Endodermal cell (in vitro differentiated cells): ENCODE data around the gene TMEM204. TPM values are rescaled to one million over a fixed set of nuclear protein-coding genes. Genes with fewer than 3 reads are reported as not detected.

Experiments
- DNase-seq: peaks from one replicate; pipeline ENCODE4 v3.0.0-alpha.2; 2017
- H3K27ac ChIP-seq: 2 replicates; pipeline ENCODE4 v1.5.1; 2013; ENCODE audit warnings: mild to moderate bottlenecking, low read depth, low read length, moderate library complexity
- H3K27me3 ChIP-seq: 2 replicates; pipeline ENCODE4 v1.6.1; 2013; ENCODE audit warnings: mild to moderate bottlenecking, low read length, moderate library complexity; ENCODE audit not compliant: insufficient read depth, control insufficient read depth, poor library complexity, severe bottlenecking
- H3K36me3 ChIP-seq: 2 replicates; pipeline ENCODE4 v1.7.0; 2013; ENCODE audit warnings: mild to moderate bottlenecking, low read length, moderate library complexity; ENCODE audit not compliant: control insufficient read depth, insufficient read depth
- H3K4me1 ChIP-seq: one replicate; pipeline ENCODE4 v1.7.0; 2013; ENCODE audit warnings: low read length; ENCODE audit not compliant: control insufficient read depth, insufficient read depth
- H3K4me3 ChIP-seq: 2 replicates; pipeline ENCODE4 v1.5.1; 2013; ENCODE audit warnings: mild to moderate bottlenecking, low read length, moderate library complexity
- H3K9ac ChIP-seq: 2 replicates; pipeline ENCODE4 v1.6.1; 2013; ENCODE audit warnings: mild to moderate bottlenecking, low read length, moderate library complexity; ENCODE audit not compliant: poor library complexity, severe bottlenecking; ENCODE audit errors: extremely low read depth
- H3K9me3 ChIP-seq: 2 replicates; pipeline ENCODE4 v1.6.1; 2013; ENCODE audit warnings: mild to moderate bottlenecking, low read length, moderate library complexity; ENCODE audit not compliant: control insufficient read depth
- H3K27ac Mint-ChIP-seq: 2 replicates; pipeline ENCODE4 v1.8.0; 2020; ENCODE audit warnings: mixed read lengths
- H3K27me3 Mint-ChIP-seq: 2 replicates; pipeline ENCODE4 v1.8.0; 2021; ENCODE audit warnings: mild to moderate bottlenecking, mixed read lengths; ENCODE audit not compliant: insufficient read depth
- H3K36me3 Mint-ChIP-seq: 2 replicates; pipeline ENCODE4 v1.8.0; 2020; ENCODE audit warnings: low read depth, mixed read lengths
- H3K4me1 Mint-ChIP-seq: 2 replicates; pipeline ENCODE4 v1.8.0; 2020; ENCODE audit warnings: mixed read lengths
- H3K4me3 Mint-ChIP-seq: 2 replicates; pipeline ENCODE4 v1.8.0; 2020; ENCODE audit warnings: mild to moderate bottlenecking, moderate library complexity, mixed read lengths
- H3K9me3 Mint-ChIP-seq: 2 replicates; pipeline ENCODE4 v1.8.0; 2020; ENCODE audit warnings: mild to moderate bottlenecking, mixed read lengths
- WGBS, 2 experiments: methylation state at CpG; one replicate each; pipeline versions ENCODE4 v1.1.5 to v1.1.7; 2013; ENCODE audit warnings: missing lambda C conversion rate in 2 of 2, mixed read lengths in 1 of 2; ENCODE audit not compliant: insufficient coverage in 1 of 2, insufficient read length in 1 of 2; 5-methylcytosine and 5-hydroxymethylcytosine counted together
- total RNA-seq, 2 donors: library from RNA; stranded (reverse); fragmentation: NEBNext Ultra II Directional in 1 of 2; extraction: Animal tissue kit (Norgen Biotek cat#: 25700) in 1 of 2; gene quantifications; 2 replicates in 1 of 2; 3 replicates in 1 of 2; pipeline ENCODE4 v1.2.1, GENCODE V29; 2021
- TF ChIP-seq, protein P1 (sequence below): fragments of 200-600 bp; sonication (generic); conservative IDR thresholded peaks from 2 replicates; pipeline ENCODE4 v1.5.0; 2021; ENCODE audit warnings: antibody characterized with exemption, mild to moderate bottlenecking

The TMEM204 gene
- total RNA-seq, 2 donors from 2014 or later, result not detected

DNA sequence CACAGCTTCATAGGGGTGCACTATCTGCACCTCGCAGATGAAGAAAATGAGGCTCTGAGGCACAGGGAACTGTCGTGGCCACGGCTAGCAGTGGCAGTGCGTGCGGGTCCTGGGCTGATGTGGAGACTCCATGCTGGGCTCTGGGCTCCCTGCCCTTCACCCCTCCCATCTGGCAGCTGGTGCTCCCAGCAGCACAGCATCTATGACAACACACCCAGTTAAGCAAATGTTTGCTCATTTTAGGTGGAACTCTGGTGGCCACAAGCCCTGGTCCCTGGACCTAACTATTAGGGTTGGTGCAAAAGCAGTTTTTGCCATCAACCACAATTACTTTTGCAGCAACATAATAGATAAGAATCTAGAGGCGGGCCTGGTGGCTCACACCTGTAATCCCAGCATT lies 47.5 kb downstream of the TMEM204 start:
- H3K27ac Mint-ChIP-seq, result no peak overlapping the region

DNA sequence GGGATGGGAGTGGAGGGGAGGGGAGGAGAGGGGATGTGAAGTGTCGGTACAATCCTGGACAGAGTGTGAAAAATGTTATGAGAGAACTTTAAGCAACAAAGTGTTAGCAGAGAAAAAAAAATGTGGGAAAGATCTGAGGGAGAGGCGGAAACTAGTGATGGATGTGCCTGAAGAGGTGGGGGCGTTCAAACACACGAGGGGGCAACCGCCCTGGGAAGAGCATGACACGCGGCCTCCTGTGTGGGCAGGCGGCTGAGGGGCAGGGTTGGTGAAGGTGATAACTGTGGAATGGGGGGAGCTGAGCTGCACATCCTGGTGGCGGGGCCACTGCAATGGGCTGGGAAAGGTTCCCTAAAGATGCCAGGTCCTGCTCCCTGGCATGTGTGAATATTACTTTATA lies 48.3 kb downstream of the TMEM204 start:
- H3K4me3 ChIP-seq, result no peak overlapping the region
- Mint-ChIP-seq H3K27me3 (no peaks in the 10 kb centered on the region), H3K27ac (no peak overlapping the region), H3K9me3 (no peaks in the 10 kb centered on the region), H3K36me3 (peaks cover 61% of the 10 kb centered on the region), H3K4me1 (no peaks in the 10 kb centered on the region), H3K4me3 (no peak overlapping the region)
- 91 to 96% methylated on average over 8 to 9 of the region's 9 CpGs for WGBS, 2 experiments
- no peaks in the 10 kb centered on the region for H3K27me3 ChIP-seq
- H3K9me3 ChIP-seq, result no peaks in the 10 kb centered on the region
- DNase-seq, result no peak
- H3K9ac ChIP-seq, result no peak overlapping the region
- TF ChIP-seq, protein P1, sequence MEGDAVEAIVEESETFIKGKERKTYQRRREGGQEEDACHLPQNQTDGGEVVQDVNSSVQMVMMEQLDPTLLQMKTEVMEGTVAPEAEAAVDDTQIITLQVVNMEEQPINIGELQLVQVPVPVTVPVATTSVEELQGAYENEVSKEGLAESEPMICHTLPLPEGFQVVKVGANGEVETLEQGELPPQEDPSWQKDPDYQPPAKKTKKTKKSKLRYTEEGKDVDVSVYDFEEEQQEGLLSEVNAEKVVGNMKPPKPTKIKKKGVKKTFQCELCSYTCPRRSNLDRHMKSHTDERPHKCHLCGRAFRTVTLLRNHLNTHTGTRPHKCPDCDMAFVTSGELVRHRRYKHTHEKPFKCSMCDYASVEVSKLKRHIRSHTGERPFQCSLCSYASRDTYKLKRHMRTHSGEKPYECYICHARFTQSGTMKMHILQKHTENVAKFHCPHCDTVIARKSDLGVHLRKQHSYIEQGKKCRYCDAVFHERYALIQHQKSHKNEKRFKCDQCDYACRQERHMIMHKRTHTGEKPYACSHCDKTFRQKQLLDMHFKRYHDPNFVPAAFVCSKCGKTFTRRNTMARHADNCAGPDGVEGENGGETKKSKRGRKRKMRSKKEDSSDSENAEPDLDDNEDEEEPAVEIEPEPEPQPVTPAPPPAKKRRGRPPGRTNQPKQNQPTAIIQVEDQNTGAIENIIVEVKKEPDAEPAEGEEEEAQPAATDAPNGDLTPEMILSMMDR, result no peak
- peaks cover 50% of the 10 kb centered on the region for H3K36me3 ChIP-seq
- no peak overlapping the region for H3K27ac ChIP-seq
- H3K4me1 ChIP-seq, result no peaks in the 10 kb centered on the region

More for the DNA sequence above, 47.5 kb downstream of the TMEM204 start:
- Mint-ChIP-seq H3K4me1 (no peaks in the 10 kb centered on the region), H3K4me3 (no peak overlapping the region), H3K36me3 (peaks cover 61% of the 10 kb centered on the region), H3K27me3 (no peaks in the 10 kb centered on the region), H3K9me3 (no peaks in the 10 kb centered on the region)
- TF ChIP-seq, protein P1, result no peak
- Histone ChIP-seq H3K4me1 (no peaks in the 10 kb centered on the region), H3K9me3 (no peaks in the 10 kb centered on the region), H3K36me3 (peaks cover 50% of the 10 kb centered on the region), H3K27ac (no peak overlapping the region), H3K4me3 (no peak overlapping the region), H3K9ac (no peak overlapping the region), H3K27me3 (no peaks in the 10 kb centered on the region)
- 89 to 95% methylated on average over 5 to 6 of the region's 6 CpGs for WGBS, 2 experiments
- DNase-seq, result no peak

DNA sequence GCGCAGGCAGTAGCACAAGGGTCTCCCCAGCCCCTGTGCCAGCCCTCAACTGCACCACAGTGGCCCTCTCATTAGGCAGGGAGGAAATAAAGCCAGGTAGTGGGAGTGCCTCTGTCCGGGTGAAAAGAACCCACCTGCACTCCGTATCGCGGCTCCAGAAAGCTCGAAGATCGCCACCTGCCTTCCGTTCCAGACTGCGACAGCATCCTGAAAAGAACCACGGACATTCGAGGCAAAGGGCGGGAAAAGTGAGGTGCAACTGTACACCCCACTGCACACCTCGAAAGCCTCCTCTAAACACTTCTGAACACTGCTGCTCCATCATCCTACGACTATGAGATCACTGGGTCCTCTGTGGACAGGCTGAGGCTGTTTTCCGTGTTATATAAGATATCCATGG lies 49.7 kb downstream of the TMEM204 start:
- H3K27me3 ChIP-seq, result no peaks in the 10 kb centered on the region
- no peaks in the 10 kb centered on the region for H3K9me3 Mint-ChIP-seq
- no peak overlapping the region for H3K9ac ChIP-seq
- peaks cover 62% of the 10 kb centered on the region for H3K36me3 Mint-ChIP-seq
- H3K4me1 Mint-ChIP-seq, result no peaks in the 10 kb centered on the region
- 94 to 95% methylated on average over 7 to 14 of the region's 15 CpGs for WGBS, 2 experiments
- H3K27ac Mint-ChIP-seq, result no peak overlapping the region
- no peak overlapping the region for H3K4me3 Mint-ChIP-seq
- no peaks in the 10 kb centered on the region for H3K27me3 Mint-ChIP-seq
- no peaks in the 10 kb centered on the region for H3K4me1 ChIP-seq
- DNase-seq, result no peak
- H3K36me3 ChIP-seq, result peaks cover 58% of the 10 kb centered on the region
- TF ChIP-seq, protein P1, result peak; percentile 33
- H3K27ac ChIP-seq, result no peak overlapping the region
- H3K4me3 ChIP-seq, result no peak overlapping the region
- H3K9me3 ChIP-seq, result no peaks in the 10 kb centered on the region
